GM23338 (cell line): ENCODE data around the gene MRPL48.
A peak's percentile ranks its signal among the peaks of the same experiment; 100 is the strongest.

Source experiments
- CREB1 ChIP-seq: fragments of 250-450 bp; sonication (Bioruptor Pico); IDR thresholded peaks from 2 replicates; pipeline ENCODE4 v1.5.0; 2020; ENCODE audit warnings: low read depth, mild to moderate bottlenecking, moderate library complexity
- EZH2 ChIP-seq: fragments of 200-600 bp; sonication (generic); IDR thresholded peaks from one replicate; pipeline ENCODE4 v1.8.0; 2017; ENCODE audit warnings: antibody characterized with exemption, mild to moderate bottlenecking, low read depth; ENCODE audit not compliant: unreplicated experiment
- EZH2phosphoT487 ChIP-seq: fragments of 200-600 bp; sonication (generic); IDR thresholded peaks from one replicate; pipeline ENCODE4 v1.8.1; 2018; ENCODE audit warnings: antibody characterized with exemption; ENCODE audit not compliant: unreplicated experiment
- POLR2AphosphoS5 ChIP-seq: IDR thresholded peaks from 2 replicates; pipeline ENCODE4 v1.6.1; 2016; ENCODE audit warnings: antibody characterized with exemption, low read depth
- REST ChIP-seq: IDR thresholded peaks from one replicate; pipeline ENCODE4 v1.6.1; 2018; ENCODE audit warnings: antibody characterized with exemption; ENCODE audit not compliant: unreplicated experiment
- TF ChIP-seq, protein P1 (sequence below), 2 experiments: fragments of 200-600 bp in 1 of 2; sonication (generic) in 1 of 2; conservative IDR thresholded peaks; 2 replicates each; pipeline versions ENCODE4 v1.5.1 to v1.6.1; 2016 to 2017; ENCODE audit warnings: antibody characterized with exemption in 2 of 2, low read depth in 2 of 2, mild to moderate bottlenecking in 2 of 2, moderate library complexity in 1 of 2
- TF ChIP-seq, protein P2 (sequence below): IDR thresholded peaks from 2 replicates; pipeline ENCODE4 v1.6.1; 2016; ENCODE audit warnings: antibody characterized with exemption

DNA sequence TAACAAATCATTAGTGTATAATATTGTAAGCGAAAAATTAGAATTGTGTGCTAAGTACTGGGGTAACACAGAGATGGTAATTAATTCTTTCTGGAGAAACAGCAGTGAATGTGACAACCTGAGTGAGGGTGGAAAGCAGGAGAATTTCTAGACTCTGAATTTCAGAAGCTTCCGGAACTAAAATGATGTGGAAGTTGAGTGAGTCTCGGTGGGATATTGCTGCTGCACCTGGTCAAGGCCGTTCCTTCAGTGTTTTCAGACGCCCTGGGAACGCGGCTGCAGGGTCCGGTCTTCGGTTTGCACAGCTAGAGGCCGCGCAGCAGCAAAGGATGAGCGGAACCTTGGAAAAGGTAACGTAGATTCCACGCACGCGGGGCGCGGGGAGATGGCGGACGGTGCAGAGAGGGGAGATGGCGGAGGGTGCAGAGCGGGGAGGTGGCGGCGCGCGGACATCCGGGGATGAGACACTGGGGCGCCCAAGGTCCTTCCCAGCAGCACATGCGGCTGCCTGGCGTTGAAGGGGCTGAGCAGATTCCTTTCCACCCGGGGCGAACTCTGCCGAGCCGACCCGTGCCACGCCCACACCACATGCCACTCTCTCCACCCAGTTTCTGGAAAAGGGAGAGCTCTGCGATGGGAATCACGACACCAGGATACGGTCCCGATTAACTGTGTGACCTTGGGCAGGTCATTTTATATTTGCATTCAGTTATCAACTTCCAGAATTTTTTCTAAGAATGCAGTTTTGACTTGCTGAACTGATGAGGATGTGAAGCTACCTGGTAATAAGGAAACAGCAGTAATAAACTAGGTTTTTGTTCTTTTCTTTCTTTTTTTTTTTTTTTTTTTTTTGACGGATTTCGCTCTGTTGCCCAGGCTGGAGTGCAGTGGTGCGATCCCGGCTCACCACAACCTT is at the start of gene MRPL48:
- TF ChIP-seq, protein P1, sequence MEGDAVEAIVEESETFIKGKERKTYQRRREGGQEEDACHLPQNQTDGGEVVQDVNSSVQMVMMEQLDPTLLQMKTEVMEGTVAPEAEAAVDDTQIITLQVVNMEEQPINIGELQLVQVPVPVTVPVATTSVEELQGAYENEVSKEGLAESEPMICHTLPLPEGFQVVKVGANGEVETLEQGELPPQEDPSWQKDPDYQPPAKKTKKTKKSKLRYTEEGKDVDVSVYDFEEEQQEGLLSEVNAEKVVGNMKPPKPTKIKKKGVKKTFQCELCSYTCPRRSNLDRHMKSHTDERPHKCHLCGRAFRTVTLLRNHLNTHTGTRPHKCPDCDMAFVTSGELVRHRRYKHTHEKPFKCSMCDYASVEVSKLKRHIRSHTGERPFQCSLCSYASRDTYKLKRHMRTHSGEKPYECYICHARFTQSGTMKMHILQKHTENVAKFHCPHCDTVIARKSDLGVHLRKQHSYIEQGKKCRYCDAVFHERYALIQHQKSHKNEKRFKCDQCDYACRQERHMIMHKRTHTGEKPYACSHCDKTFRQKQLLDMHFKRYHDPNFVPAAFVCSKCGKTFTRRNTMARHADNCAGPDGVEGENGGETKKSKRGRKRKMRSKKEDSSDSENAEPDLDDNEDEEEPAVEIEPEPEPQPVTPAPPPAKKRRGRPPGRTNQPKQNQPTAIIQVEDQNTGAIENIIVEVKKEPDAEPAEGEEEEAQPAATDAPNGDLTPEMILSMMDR (conservative IDR thresholded peaks at IDR 0.05; ENCODE audit: low read depth in 2 of 2), result no peak
- TF ChIP-seq EZH2 (no peak), POLR2AphosphoS5 (peak; percentile 92), CREB1 (CRISPR knock-in tag) (0 out of 2 replicates have a peak, but pooled peaks have one; percentile 38), EZH2phosphoT487 (no peak), REST (no peak)
- TF ChIP-seq, protein P2, sequence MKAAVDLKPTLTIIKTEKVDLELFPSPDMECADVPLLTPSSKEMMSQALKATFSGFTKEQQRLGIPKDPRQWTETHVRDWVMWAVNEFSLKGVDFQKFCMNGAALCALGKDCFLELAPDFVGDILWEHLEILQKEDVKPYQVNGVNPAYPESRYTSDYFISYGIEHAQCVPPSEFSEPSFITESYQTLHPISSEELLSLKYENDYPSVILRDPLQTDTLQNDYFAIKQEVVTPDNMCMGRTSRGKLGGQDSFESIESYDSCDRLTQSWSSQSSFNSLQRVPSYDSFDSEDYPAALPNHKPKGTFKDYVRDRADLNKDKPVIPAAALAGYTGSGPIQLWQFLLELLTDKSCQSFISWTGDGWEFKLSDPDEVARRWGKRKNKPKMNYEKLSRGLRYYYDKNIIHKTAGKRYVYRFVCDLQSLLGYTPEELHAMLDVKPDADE, result peak; percentile 73
